Left lung (tissue), 10 donors: Measurements from ENCODE around the gene PHOX2B. TPM values are rescaled to one million over a fixed set of nuclear protein-coding genes. Genes with fewer than 3 reads are reported as not detected.

ENCODE experiments used
- ATAC-seq: fragments of 200-7000 bp; cut with Tn5 transposase; one replicate; pipeline ENCODE4 v1.9.1; 2020; ENCODE audit warnings: moderate library complexity
- DNase-seq, 4 donors: peaks; one replicate each; pipeline ENCODE4 v3.0.0-alpha.2; 2013 to 2020
- H3K27ac ChIP-seq, 2 donors: fragments of 200-600 bp; sonication (generic) in 1 of 2; one replicate each; pipeline versions ENCODE4 v1.5.0 to v1.8.0; 2020 to 2021
- H3K27me3 ChIP-seq, 2 donors: fragments of 200-600 bp; sonication (generic) in 1 of 2; one replicate each; pipeline versions ENCODE4 v1.5.0 to v1.8.0; 2020 to 2021
- H3K36me3 ChIP-seq, 2 donors: fragments of 200-600 bp; sonication (generic) in 1 of 2; one replicate each; pipeline versions ENCODE4 v1.5.0 to v1.8.0; 2020 to 2021
- H3K4me1 ChIP-seq, 2 donors: fragments of 200-600 bp; one replicate each; pipeline ENCODE4 v1.8.0; 2021
- H3K4me3 ChIP-seq, 2 donors: fragments of 200-600 bp; sonication (generic) in 1 of 2; one replicate each; pipeline versions ENCODE4 v1.5.0 to v1.8.0; 2020 to 2021; ENCODE audit warnings: mild to moderate bottlenecking in 1 of 2
- H3K9me3 ChIP-seq, 2 donors: fragments of 200-600 bp; sonication (generic) in 1 of 2; one replicate each; pipeline versions ENCODE4 v1.5.0 to v1.8.0; 2020 to 2021
- CTCF ChIP-seq, 2 donors: fragments of 200-600 bp; sonication (generic) in 1 of 2; IDR thresholded peaks; one replicate each; pipeline versions ENCODE4 v1.5.0 to v1.8.0; 2021; ENCODE audit warnings: antibody characterized with exemption in 2 of 2
- intact Hi-C, 2 donors: fragments of 100-400 bp; cut with DNase I; formaldehyde crosslinking; loops; one replicate each; pipeline versions ENCODE4 v1.11.2 to v1.14.2; 2022
- polyA plus RNA-seq, 6 donors: library from polyadenylated mRNA; unstranded; fragments of 120-200 nt; gene quantifications; one replicate each; pipeline ENCODE4 v1.2.1, GENCODE V29; 2013; ENCODE audit not compliant: insufficient read length in 6 of 6
- total RNA-seq, 2 donors: library from RNA; stranded (reverse); fragmentation: NEBNext Ultra II Directional; extraction: Animal tissue kit (Norgen Biotek cat#: 25700); gene quantifications; one replicate each; pipeline ENCODE4 v1.2.1, GENCODE V29; 2021
- donor health status: DM: no; HTN: yes; CAD: no.
- donor health status: DM: no; HTN: no; CAD: no.

The PHOX2B gene
- total and polyA plus RNA-seq, 8 donors, result 0.06 to 0.13 (median 0.06) TPM; not detected in 4

GRCh38 chr4:41792166-41792565 is 43.6 kb upstream of the PHOX2B start:
- no peak overlapping the region for H3K27ac ChIP-seq
- no peaks in the 10 kb centered on the region for H3K36me3 ChIP-seq
- H3K4me1 ChIP-seq, result no peaks in the 10 kb centered on the region
- H3K4me3 ChIP-seq, result no peak overlapping the region
- TF ChIP-seq CTCF (IDR thresholded peaks at IDR 0.05), result no peak
- peaks cover 0 to 16% of the 10 kb centered on the region in 2 donors for H3K27me3 ChIP-seq
- no peaks in the 10 kb centered on the region for H3K9me3 ChIP-seq
- intact Hi-C loops, result no loop called here
- ATAC-seq (no peak), DNase-seq (no peak)

GRCh38 chr4:41791557-41791956 is 43.0 kb upstream of the PHOX2B start:
- H3K4me3 ChIP-seq, result no peak overlapping the region
- H3K27me3 ChIP-seq, result peaks cover 0 to 10% of the 10 kb centered on the region in 2 donors
- ATAC-seq, result no peak
- no peaks in the 10 kb centered on the region for H3K4me1 ChIP-seq
- intact Hi-C loops, result no loop called here
- no peaks in the 10 kb centered on the region for H3K9me3 ChIP-seq
- no peak overlapping the region for H3K27ac ChIP-seq
- DNase-seq, result no peak
- no peaks in the 10 kb centered on the region for H3K36me3 ChIP-seq
- TF ChIP-seq CTCF (IDR thresholded peaks at IDR 0.05), result no peak

DNA sequence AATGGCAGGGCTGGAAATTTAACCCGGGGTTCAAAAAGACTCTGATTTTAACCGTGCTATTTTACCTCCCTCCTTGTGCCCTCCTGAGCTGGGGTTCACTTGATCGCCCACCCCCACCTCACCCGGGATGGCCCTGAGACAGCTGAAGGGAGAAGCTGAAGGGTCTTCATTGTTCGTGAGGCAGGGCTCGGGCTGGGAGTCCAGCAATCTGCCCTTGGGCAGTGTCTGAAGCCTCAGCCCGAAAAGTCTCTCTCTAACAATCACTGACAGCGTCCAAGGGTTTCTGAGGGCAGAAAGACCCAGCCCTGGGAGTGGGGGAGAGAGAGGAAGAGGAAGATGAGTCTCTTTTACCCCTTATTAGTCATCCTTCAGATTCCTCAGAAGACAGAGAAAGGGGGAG is 39.4 kb upstream of the PHOX2B start:
- H3K4me1 ChIP-seq, result no peaks in the 10 kb centered on the region
- H3K4me3 ChIP-seq, result no peak overlapping the region
- H3K36me3 ChIP-seq, result no peaks in the 10 kb centered on the region
- no peak for DNase-seq
- no peaks in the 10 kb centered on the region for H3K9me3 ChIP-seq
- no peak overlapping the region for H3K27ac ChIP-seq
- peaks cover 0 to 5% of the 10 kb centered on the region in 2 donors for H3K27me3 ChIP-seq
- no peak for TF ChIP-seq CTCF (IDR thresholded peaks at IDR 0.05)
- ATAC-seq, result no peak
- intact Hi-C loops, result no loop called here

GRCh38 chr4:41785665-41786064 is 37.1 kb upstream of the PHOX2B start:
- no peaks in the 10 kb centered on the region for H3K9me3 ChIP-seq
- no peaks in the 10 kb centered on the region for H3K27me3 ChIP-seq
- H3K4me3 ChIP-seq, result no peak overlapping the region
- ATAC-seq (no peak), DNase-seq (no peak)
- intact Hi-C loops, result no loop called here
- no peaks in the 10 kb centered on the region for H3K4me1 ChIP-seq
- no peaks in the 10 kb centered on the region for H3K36me3 ChIP-seq
- TF ChIP-seq CTCF (IDR thresholded peaks at IDR 0.05), result no peak
- no peak overlapping the region for H3K27ac ChIP-seq

DNA sequence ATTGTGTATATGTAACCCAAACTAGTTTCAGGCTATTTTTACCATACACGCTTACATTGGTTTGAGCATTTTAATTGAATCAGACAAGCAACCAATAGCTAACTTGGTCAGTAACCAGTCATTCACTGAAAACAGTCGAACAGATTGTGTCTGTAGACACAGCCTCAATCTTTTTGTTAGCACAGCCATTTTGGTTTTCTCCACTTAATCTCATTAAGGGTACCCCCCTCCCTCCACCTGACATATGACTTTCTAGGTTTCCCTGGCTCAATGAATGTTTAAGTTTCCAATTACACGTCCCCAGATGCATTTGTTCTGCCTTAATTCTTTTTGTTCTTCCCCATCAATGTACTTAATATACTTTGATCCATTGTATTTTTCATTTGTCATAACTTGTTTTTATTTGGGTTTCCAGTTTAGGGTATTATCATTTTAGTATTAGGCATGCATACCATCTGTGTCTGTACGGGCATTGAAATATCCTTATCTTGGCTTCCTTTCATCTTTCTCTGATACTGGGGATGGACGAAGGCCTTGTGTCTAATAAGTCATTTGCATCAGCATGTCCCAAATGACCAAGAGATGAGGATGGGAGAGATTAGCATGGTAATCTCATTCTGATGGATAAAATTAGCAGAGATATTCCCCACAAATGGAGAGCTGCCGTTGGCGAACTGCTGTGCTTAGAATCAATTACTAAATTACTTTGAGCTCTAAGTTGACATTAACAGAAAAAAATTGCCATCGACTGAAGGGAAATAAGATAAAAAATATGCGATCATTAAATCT is 35.9 kb upstream of the PHOX2B start:
- Histone ChIP-seq H3K4me1 (no peaks in the 10 kb centered on the region), H3K36me3 (no peaks in the 10 kb centered on the region), H3K27me3 (no peaks in the 10 kb centered on the region), H3K27ac (no peak overlapping the region), H3K4me3 (no peak overlapping the region), H3K9me3 (no peaks in the 10 kb centered on the region)
- DNase-seq (no peak), ATAC-seq (no peak)
- intact Hi-C loops, result no loop called here
- TF ChIP-seq CTCF (IDR thresholded peaks at IDR 0.05), result no peak
